ENCODE data around the gene POMGNT1. TPM values are rescaled to one million over a fixed set of nuclear protein-coding genes. Genes with fewer than 3 reads are reported as not detected.

The POMGNT1 gene
- polyA plus RNA-seq, 3 donors: 10.3 to 16.7 (median 12.2) TPM

- TF ChIP-seq, protein P1, sequence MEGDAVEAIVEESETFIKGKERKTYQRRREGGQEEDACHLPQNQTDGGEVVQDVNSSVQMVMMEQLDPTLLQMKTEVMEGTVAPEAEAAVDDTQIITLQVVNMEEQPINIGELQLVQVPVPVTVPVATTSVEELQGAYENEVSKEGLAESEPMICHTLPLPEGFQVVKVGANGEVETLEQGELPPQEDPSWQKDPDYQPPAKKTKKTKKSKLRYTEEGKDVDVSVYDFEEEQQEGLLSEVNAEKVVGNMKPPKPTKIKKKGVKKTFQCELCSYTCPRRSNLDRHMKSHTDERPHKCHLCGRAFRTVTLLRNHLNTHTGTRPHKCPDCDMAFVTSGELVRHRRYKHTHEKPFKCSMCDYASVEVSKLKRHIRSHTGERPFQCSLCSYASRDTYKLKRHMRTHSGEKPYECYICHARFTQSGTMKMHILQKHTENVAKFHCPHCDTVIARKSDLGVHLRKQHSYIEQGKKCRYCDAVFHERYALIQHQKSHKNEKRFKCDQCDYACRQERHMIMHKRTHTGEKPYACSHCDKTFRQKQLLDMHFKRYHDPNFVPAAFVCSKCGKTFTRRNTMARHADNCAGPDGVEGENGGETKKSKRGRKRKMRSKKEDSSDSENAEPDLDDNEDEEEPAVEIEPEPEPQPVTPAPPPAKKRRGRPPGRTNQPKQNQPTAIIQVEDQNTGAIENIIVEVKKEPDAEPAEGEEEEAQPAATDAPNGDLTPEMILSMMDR (IDR thresholded peaks at IDR 0.05): no peak
- no peak overlapping the region for H2AFZ ChIP-seq (ENCODE audit: insufficient read depth, low read depth, low read length, poor library complexity, severe bottlenecking)
- H3K27me3 Mint-ChIP-seq (ENCODE audit: low read depth in 3 of 3): peaks cover 0 to 3% (median 1%) of the 10 kb centered on the region in 3 donors
- H3K4me1 ChIP-seq (ENCODE audit: control insufficient read depth in 1 of 2, insufficient read depth in 2 of 2, low read length in 2 of 2): peaks cover 5 to 13% of the 10 kb centered on the region in 2 donors
- no peak overlapping the region for H3K4me3 Mint-ChIP-seq
- peak in 1 of 3 donors; percentile 46 for DNase-seq
- no peak overlapping the region for H3K4me2 ChIP-seq (replicated peaks; ENCODE audit: extremely low read depth, low read length, poor library complexity, severe bottlenecking)
- H3K36me3 Mint-ChIP-seq: peaks cover 2 to 5% of the 10 kb centered on the region in 2 donors
- H4K20me1 ChIP-seq (ENCODE audit: insufficient read depth, low read length): no peaks in the 10 kb centered on the region
- no peaks in the 10 kb centered on the region for H3K9me3 Mint-ChIP-seq
- H3K9me3 ChIP-seq (replicated peaks in 1 of 2; ENCODE audit: control insufficient read depth in 1 of 2, insufficient read depth in 1 of 2, low read length in 2 of 2): no peaks in the 10 kb centered on the region
- H3K36me3 ChIP-seq (replicated peaks in 1 of 2; ENCODE audit: control insufficient read depth in 1 of 2, insufficient read depth in 2 of 2, low read length in 2 of 2): no peaks in the 10 kb centered on the region
- H3K9ac ChIP-seq (ENCODE audit: insufficient read depth, low read length, poor library complexity, severe bottlenecking): no peak overlapping the region
- no peaks in the 10 kb centered on the region for H3K79me2 ChIP-seq (ENCODE audit: insufficient read depth, low read length)
- no peaks in the 10 kb centered on the region for H3K27me3 ChIP-seq (ENCODE audit: control insufficient read depth in 2 of 2, insufficient read depth in 2 of 2, low read length in 2 of 2)
- H3K27ac ChIP-seq (ENCODE audit: low read depth in 1 of 2, low read length in 2 of 2): no peak overlapping the region
- 75% methylated on average over 6 of the region's 8 CpGs for WGBS (ENCODE audit: insufficient coverage)
- intact Hi-C loops (cut with micrococcal nuclease): no loop called here
- H3K4me1 Mint-ChIP-seq: peaks cover 16% of the 10 kb centered on the region
- H3K4me3 ChIP-seq (replicated peaks in 1 of 3; ENCODE audit: low read depth in 2 of 3, low read length in 3 of 3): no peak overlapping the region
- peak overlapping the region in 1 of 7 donors; percentile 26 for H3K27ac Mint-ChIP-seq
These were observed 15.0 kb downstream of the POMGNT1 start for GRCh38 chr1:46183079-46183847.

DNA sequence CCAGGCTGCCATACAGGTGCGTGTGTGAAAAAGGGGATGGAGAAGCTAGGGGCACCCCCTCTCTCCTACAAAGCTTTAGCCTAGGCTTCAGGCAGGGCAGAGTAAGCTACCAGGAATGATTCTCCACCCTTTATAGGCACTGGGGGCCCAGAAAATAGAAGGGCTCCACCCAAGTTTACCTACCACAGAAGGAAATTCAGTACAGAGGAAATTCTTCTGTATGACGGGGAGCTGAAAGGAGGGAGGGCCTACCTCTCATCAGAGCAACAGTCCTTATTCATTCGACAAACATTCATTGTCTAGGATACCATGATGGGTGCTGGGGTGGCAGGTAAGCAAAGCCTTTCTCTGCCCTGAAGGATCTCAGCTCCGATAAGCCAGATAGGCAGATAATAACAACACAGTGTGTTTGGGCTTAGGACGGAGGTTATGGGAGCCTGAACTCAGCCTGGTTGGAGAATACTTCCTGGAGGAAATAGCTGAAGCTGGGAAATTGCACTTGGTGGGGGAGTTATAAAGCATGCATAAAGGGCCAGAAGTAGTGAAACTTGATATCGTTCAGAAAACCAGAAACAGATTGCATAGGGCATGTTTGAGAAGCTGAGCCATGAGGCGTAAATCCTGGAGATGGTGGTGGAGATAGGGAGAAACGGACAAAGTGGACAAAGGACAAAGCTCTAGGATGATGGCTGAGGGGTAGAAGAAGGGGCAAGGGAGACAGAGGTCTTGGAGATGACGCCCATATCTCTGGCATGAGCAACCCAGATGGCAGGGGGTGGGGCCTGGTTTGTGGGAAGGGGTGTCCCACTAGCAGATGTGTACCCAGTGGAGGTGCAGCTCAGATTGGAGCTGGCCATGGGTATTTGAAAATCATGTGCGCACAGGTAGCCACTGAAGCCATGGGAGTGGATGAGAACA, 16.6 kb downstream of the POMGNT1 start:
- Mint-ChIP-seq H3K36me3 (no peaks in the 10 kb centered on the region), H3K4me1 (peaks cover 16% of the 10 kb centered on the region), H3K4me3 (peak overlapping the region in 1 of 2 donors; percentile 2), H3K9me3 (no peaks in the 10 kb centered on the region), H3K27ac (no peak overlapping the region), H3K27me3 (ENCODE audit: low read depth in 3 of 3) (peaks cover 0 to 3% (median 1%) of the 10 kb centered on the region in 3 donors)
- Histone ChIP-seq H3K4me2 (replicated peaks; ENCODE audit: extremely low read depth, low read length, poor library complexity, severe bottlenecking) (no peak overlapping the region), H3K4me3 (replicated peaks in 1 of 3; ENCODE audit: low read depth in 2 of 3, low read length in 3 of 3) (no peak overlapping the region), H3K9me3 (replicated peaks in 1 of 2; ENCODE audit: control insufficient read depth in 1 of 2, insufficient read depth in 1 of 2, low read length in 2 of 2) (no peaks in the 10 kb centered on the region), H3K27ac (ENCODE audit: low read depth in 1 of 2, low read length in 2 of 2) (no peak overlapping the region), H4K20me1 (ENCODE audit: insufficient read depth, low read length) (no peaks in the 10 kb centered on the region), H2AFZ (ENCODE audit: insufficient read depth, low read depth, low read length, poor library complexity, severe bottlenecking) (no peak overlapping the region), H3K36me3 (replicated peaks in 1 of 2; ENCODE audit: control insufficient read depth in 1 of 2, insufficient read depth in 2 of 2, low read length in 2 of 2) (no peaks in the 10 kb centered on the region), H3K9ac (ENCODE audit: insufficient read depth, low read length, poor library complexity, severe bottlenecking) (no peak overlapping the region), H3K27me3 (ENCODE audit: control insufficient read depth in 2 of 2, insufficient read depth in 2 of 2, low read length in 2 of 2) (no peaks in the 10 kb centered on the region), H3K4me1 (ENCODE audit: control insufficient read depth in 1 of 2, insufficient read depth in 2 of 2, low read length in 2 of 2) (peaks cover 5 to 13% of the 10 kb centered on the region in 2 donors), H3K79me2 (ENCODE audit: insufficient read depth, low read length) (no peaks in the 10 kb centered on the region)
- intact Hi-C loops (cut with micrococcal nuclease): no loop called here
- no peak for DNase-seq
- TF ChIP-seq, protein P1 (IDR thresholded peaks at IDR 0.05): no peak
- WGBS (ENCODE audit: insufficient coverage): 71% methylated on average over 7 of the region's 10 CpGs
